ENCODE data around the gene ALAS1.

Gene ALAS1

DNA sequence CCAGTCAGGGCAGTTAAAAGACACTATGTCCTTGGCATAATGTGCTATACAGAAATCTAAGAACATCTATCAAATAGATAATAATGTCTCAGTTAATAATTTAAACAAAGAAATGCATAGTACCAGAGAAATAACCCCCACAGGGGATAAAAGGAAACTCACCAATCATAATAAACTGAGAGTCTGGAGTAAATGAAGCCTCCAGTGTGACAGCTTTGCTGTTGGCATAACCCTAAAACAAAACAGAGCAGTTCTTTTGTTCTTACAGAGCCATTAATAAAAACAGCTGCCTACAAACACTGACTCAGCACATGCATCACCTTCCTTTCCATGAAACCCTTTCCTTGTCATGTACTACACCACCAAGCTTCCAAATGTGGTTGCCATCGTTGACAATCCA lies 61.1 kb downstream of the ALAS1 start:
- Histone ChIP-seq H3K4me1 (ENCODE audit: control insufficient read depth, insufficient read depth, low read depth, low read length) (no peaks in the 10 kb centered on the region), H2BK15ac (ENCODE audit: low read depth, poor library complexity, severe bottlenecking) (no peak overlapping the region), H2BK120ac (ENCODE audit: low read depth, low read length) (no peak overlapping the region), H2AK5ac (ENCODE audit: low read length, severe bottlenecking) (no peak overlapping the region), H2BK5ac (ENCODE audit: low read depth, low read length, poor library complexity, severe bottlenecking) (no peak overlapping the region), H3K18ac (ENCODE audit: low read depth in 1 of 2, low read length in 2 of 2) (no peak overlapping the region), H3K79me1 (replicated peaks; ENCODE audit: low read length, poor library complexity, severe bottlenecking) (peaks cover 18% of the 10 kb centered on the region), H4K91ac (ENCODE audit: low read length) (no peak overlapping the region), H2AFZ (ENCODE audit: low read depth, low read length) (no peak overlapping the region), H3K23ac (ENCODE audit: low read length in 2 of 2) (no peak overlapping the region), H3K4me3 (ENCODE audit: insufficient read depth in 1 of 2, low read depth in 1 of 2, low read length in 2 of 2) (no peak overlapping the region), H3K27ac (ENCODE audit: low read length, poor library complexity, severe bottlenecking) (no peak overlapping the region), H3K4ac (ENCODE audit: low read depth in 1 of 2, low read length in 2 of 2) (no peak overlapping the region), H3K9me3 (ENCODE audit: control insufficient read depth, low read length) (no peaks in the 10 kb centered on the region), H3K9ac (ENCODE audit: low read length) (peak overlapping the region; percentile 49), H4K8ac (ENCODE audit: low read length) (no peak overlapping the region), H2BK12ac (ENCODE audit: low read length in 2 of 2) (no peak overlapping the region), H3K27me3 (ENCODE audit: control insufficient read depth in 1 of 2, insufficient read depth in 1 of 2, low read length in 2 of 2) (no peaks in the 10 kb centered on the region), H3K36me3 (ENCODE audit: control insufficient read depth in 1 of 2, insufficient read depth in 2 of 2, low read depth in 1 of 2, low read length in 2 of 2) (peaks cover 54 to 98% of the 10 kb centered on the region in 2 experiments), H3K14ac (ENCODE audit: low read length in 2 of 2) (no peak overlapping the region), H3K4me2 (ENCODE audit: low read length, poor library complexity, severe bottlenecking) (no peak overlapping the region)
- no CpG with 5 or more reads among the region's 1 CpG for WGBS
- no peak for DNase-seq

GRCh38 chr3:52259448-52259847 lies 61.5 kb downstream of the ALAS1 start:
- H2BK15ac ChIP-seq (ENCODE audit: low read depth, poor library complexity, severe bottlenecking): no peak overlapping the region
- peaks cover 52 to 98% of the 10 kb centered on the region in 2 experiments for H3K36me3 ChIP-seq (ENCODE audit: control insufficient read depth in 1 of 2, insufficient read depth in 2 of 2, low read depth in 1 of 2, low read length in 2 of 2)
- no peak overlapping the region for H3K14ac ChIP-seq (ENCODE audit: low read length in 2 of 2)
- 92% methylated on average over 3 of the region's 4 CpGs for WGBS
- DNase-seq: no peak
- no peak overlapping the region for H4K91ac ChIP-seq (ENCODE audit: low read length)
- H2AFZ ChIP-seq (ENCODE audit: low read depth, low read length): no peak overlapping the region
- H3K79me1 ChIP-seq (replicated peaks; ENCODE audit: low read length, poor library complexity, severe bottlenecking): peaks cover 19% of the 10 kb centered on the region
- no peak overlapping the region for H2BK120ac ChIP-seq (ENCODE audit: low read depth, low read length)
- H3K23ac ChIP-seq (ENCODE audit: low read length in 2 of 2): peak overlapping the region in 1 of 2 experiments; percentile 6
- no peaks in the 10 kb centered on the region for H3K27me3 ChIP-seq (ENCODE audit: control insufficient read depth in 1 of 2, insufficient read depth in 1 of 2, low read length in 2 of 2)
- no peak overlapping the region for H2BK12ac ChIP-seq (ENCODE audit: low read length in 2 of 2)
- no peak overlapping the region for H4K8ac ChIP-seq (ENCODE audit: low read length)
- H2BK5ac ChIP-seq (ENCODE audit: low read depth, low read length, poor library complexity, severe bottlenecking): no peak overlapping the region
- H2AK5ac ChIP-seq (ENCODE audit: low read length, severe bottlenecking): no peak overlapping the region
- H3K4me3 ChIP-seq (ENCODE audit: insufficient read depth in 1 of 2, low read depth in 1 of 2, low read length in 2 of 2): no peak overlapping the region
- H3K4ac ChIP-seq (ENCODE audit: low read depth in 1 of 2, low read length in 2 of 2): no peak overlapping the region
- H3K4me2 ChIP-seq (ENCODE audit: low read length, poor library complexity, severe bottlenecking): no peak overlapping the region
- H3K9me3 ChIP-seq (ENCODE audit: control insufficient read depth, low read length): no peaks in the 10 kb centered on the region
- H3K9ac ChIP-seq (ENCODE audit: low read length): peak overlapping the region; percentile 49
- H3K18ac ChIP-seq (ENCODE audit: low read depth in 1 of 2, low read length in 2 of 2): no peak overlapping the region
- no peak overlapping the region for H3K27ac ChIP-seq (ENCODE audit: low read length, poor library complexity, severe bottlenecking)
- H3K4me1 ChIP-seq (ENCODE audit: control insufficient read depth, insufficient read depth, low read depth, low read length): no peaks in the 10 kb centered on the region

DNA sequence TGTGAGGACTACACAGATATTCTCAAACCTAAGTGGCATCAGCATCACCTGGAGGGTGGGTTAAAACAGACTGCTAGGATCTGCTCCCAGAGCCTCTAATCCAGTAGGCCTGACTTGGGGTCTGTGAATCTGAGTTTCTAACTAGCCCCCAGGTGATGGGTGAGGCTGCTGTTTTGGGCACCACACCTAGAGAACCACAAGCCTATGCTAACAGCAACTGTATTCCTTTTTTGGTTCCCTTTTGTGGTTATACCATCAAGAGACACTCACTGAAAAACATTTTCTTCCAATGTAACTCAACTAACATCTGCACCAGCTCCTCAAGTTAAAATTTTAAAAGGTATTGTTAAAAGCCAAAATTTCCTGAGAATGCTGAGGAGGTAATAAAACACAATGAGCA lies 64.5 kb downstream of the ALAS1 start:
- no peak overlapping the region for H4K91ac ChIP-seq (ENCODE audit: low read length)
- H2AK5ac ChIP-seq (ENCODE audit: low read length, severe bottlenecking): peak overlapping the region; percentile 51
- no peak overlapping the region for H2BK12ac ChIP-seq (ENCODE audit: low read length in 2 of 2)
- H2AFZ ChIP-seq (ENCODE audit: low read depth, low read length): no peak overlapping the region
- peaks cover 13% of the 10 kb centered on the region for H3K79me1 ChIP-seq (replicated peaks; ENCODE audit: low read length, poor library complexity, severe bottlenecking)
- H3K9me3 ChIP-seq (ENCODE audit: control insufficient read depth, low read length): no peaks in the 10 kb centered on the region
- no peak overlapping the region for H2BK120ac ChIP-seq (ENCODE audit: low read depth, low read length)
- no peaks in the 10 kb centered on the region for H3K27me3 ChIP-seq (ENCODE audit: control insufficient read depth in 1 of 2, insufficient read depth in 1 of 2, low read length in 2 of 2)
- no peak overlapping the region for H3K14ac ChIP-seq (ENCODE audit: low read length in 2 of 2)
- no peak overlapping the region for H3K9ac ChIP-seq (ENCODE audit: low read length)
- no peak overlapping the region for H3K4me2 ChIP-seq (ENCODE audit: low read length, poor library complexity, severe bottlenecking)
- no peak overlapping the region for H3K4me3 ChIP-seq (ENCODE audit: insufficient read depth in 1 of 2, low read depth in 1 of 2, low read length in 2 of 2)
- no peak overlapping the region for H3K18ac ChIP-seq (ENCODE audit: low read depth in 1 of 2, low read length in 2 of 2)
- H2BK15ac ChIP-seq (ENCODE audit: low read depth, poor library complexity, severe bottlenecking): no peak overlapping the region
- no peak overlapping the region for H3K23ac ChIP-seq (ENCODE audit: low read length in 2 of 2)
- H3K4me1 ChIP-seq (ENCODE audit: control insufficient read depth, insufficient read depth, low read depth, low read length): no peaks in the 10 kb centered on the region
- DNase-seq: no peak
- H4K8ac ChIP-seq (ENCODE audit: low read length): no peak overlapping the region
- peaks cover 42 to 98% of the 10 kb centered on the region in 2 experiments for H3K36me3 ChIP-seq (ENCODE audit: control insufficient read depth in 1 of 2, insufficient read depth in 2 of 2, low read depth in 1 of 2, low read length in 2 of 2)
- H3K4ac ChIP-seq (ENCODE audit: low read depth in 1 of 2, low read length in 2 of 2): no peak overlapping the region
- H2BK5ac ChIP-seq (ENCODE audit: low read depth, low read length, poor library complexity, severe bottlenecking): no peak overlapping the region
- no peak overlapping the region for H3K27ac ChIP-seq (ENCODE audit: low read length, poor library complexity, severe bottlenecking)
